ENCODE results near the gene PRKAG2.

DNA sequence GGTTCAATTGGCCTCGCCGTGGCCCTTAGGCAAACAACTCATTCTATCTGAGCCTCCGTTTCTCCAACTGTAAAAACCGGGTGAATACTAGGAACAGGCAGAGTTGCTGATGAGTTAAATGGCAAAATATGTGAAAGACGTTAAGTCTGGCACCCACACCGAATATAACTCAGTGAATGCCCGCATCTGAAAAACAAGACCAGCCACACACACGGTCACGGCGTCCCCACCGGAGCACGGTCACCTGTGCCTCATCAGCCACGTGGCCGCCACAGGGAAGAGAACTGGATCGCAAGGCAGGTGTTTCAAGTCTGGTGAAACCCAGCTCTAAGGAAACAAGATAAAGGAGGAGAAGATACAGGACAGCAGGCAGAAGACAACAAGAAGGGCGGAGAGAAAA lies 20.4 kb downstream of the PRKAG2 start:
- TF ChIP-seq, protein P1, sequence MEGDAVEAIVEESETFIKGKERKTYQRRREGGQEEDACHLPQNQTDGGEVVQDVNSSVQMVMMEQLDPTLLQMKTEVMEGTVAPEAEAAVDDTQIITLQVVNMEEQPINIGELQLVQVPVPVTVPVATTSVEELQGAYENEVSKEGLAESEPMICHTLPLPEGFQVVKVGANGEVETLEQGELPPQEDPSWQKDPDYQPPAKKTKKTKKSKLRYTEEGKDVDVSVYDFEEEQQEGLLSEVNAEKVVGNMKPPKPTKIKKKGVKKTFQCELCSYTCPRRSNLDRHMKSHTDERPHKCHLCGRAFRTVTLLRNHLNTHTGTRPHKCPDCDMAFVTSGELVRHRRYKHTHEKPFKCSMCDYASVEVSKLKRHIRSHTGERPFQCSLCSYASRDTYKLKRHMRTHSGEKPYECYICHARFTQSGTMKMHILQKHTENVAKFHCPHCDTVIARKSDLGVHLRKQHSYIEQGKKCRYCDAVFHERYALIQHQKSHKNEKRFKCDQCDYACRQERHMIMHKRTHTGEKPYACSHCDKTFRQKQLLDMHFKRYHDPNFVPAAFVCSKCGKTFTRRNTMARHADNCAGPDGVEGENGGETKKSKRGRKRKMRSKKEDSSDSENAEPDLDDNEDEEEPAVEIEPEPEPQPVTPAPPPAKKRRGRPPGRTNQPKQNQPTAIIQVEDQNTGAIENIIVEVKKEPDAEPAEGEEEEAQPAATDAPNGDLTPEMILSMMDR (conservative IDR thresholded peaks at IDR 0.05; ENCODE audit: low read depth, low read length): no peak
- no peak for TF ChIP-seq EZH2 (IDR thresholded peaks at IDR 0.05; ENCODE audit: low read length, unreplicated experiment)

Data from PC-3 (cell line).